Stimulated activated CD4-positive, alpha-beta T cell treated with anti-CD3 and anti-CD28 coated beads, TNF-alpha, amount 100 ng/mL, for 48 hours (primary cell): ENCODE results near the gene TIE1.
A peak's percentile ranks its signal among the peaks of the same experiment; 100 is the strongest.

Experiments
- DNase-seq, 3 donors: peaks; one replicate each; pipeline ENCODE4 v3.0.0-alpha.2; 2020; ENCODE audit warnings: low read depth in 3 of 3

The TIE1 gene

GRCh38 chr1:43300378-43301094 lies at the start of gene TIE1:
TIE1 (plus strand) TSS chr1:43300982; CDS start chr1:43301072, 90 bp downstream.
- no peak for DNase-seq

- no peak for DNase-seq
Observed at GRCh38 chr1:43251024-43251423, 49.8 kb upstream of the TIE1 start.

- DNase-seq: no peak
Observed at GRCh38 chr1:43252225-43252624, 48.6 kb upstream of the TIE1 start.

GRCh38 chr1:43253173-43253572 lies 47.6 kb upstream of the TIE1 start:
- no peak for DNase-seq

- no peak for DNase-seq
Observed at GRCh38 chr1:43253876-43254275, 46.9 kb upstream of the TIE1 start.

- no peak for DNase-seq
Observed at GRCh38 chr1:43255438-43256210, 45.2 kb upstream of the TIE1 start.

GRCh38 chr1:43256675-43257570 lies 43.9 kb upstream of the TIE1 start:
- DNase-seq: no peak

GRCh38 chr1:43258370-43258769 lies 42.4 kb upstream of the TIE1 start:
- no peak for DNase-seq

GRCh38 chr1:43265431-43265830 lies 35.4 kb upstream of the TIE1 start:
- no peak for DNase-seq

- DNase-seq: no peak
Observed at GRCh38 chr1:43266881-43267280, 33.9 kb upstream of the TIE1 start.

- no peak for DNase-seq
Observed at GRCh38 chr1:43267291-43267805, 33.4 kb upstream of the TIE1 start.

GRCh38 chr1:43267818-43268425 lies 32.9 kb upstream of the TIE1 start:
- DNase-seq: no peak

GRCh38 chr1:43269627-43270375 lies 31.0 kb upstream of the TIE1 start, which contains the start of gene TMEM125:
TMEM125 (plus strand) TSS chr1:43269983; CDS start chr1:43272723, 2,740 bp downstream.
- DNase-seq: no peak

- DNase-seq: peak in 1 of 3 donors; percentile 15
Observed at GRCh38 chr1:43270421-43271095, 30.2 kb upstream of the TIE1 start.

- DNase-seq: no peak
Observed at GRCh38 chr1:43271186-43272118, 29.3 kb upstream of the TIE1 start.

GRCh38 chr1:43272161-43272560 lies 28.6 kb upstream of the TIE1 start:
- no peak for DNase-seq

- no peak for DNase-seq
Observed at GRCh38 chr1:43272576-43273571, 27.9 kb upstream of the TIE1 start.

- no peak for DNase-seq
Observed at GRCh38 chr1:43273708-43274107, 27.1 kb upstream of the TIE1 start.
